ENCODE data around the gene GRIK5.
A peak's percentile ranks its signal among the peaks of the same experiment; 100 is the strongest.

Gene GRIK5

GRCh38 chr19:41951686-41952172 is 118.3 kb downstream of the GRIK5 start (continued):
- no peak for TF ChIP-seq ZNF169 (tag by site-specific recombination; IDR thresholded peaks at IDR 0.05)
- peak; percentile 48; the same call in 1 of the 2 replicates for TF ChIP-seq ZNF391 (tag by site-specific recombination; IDR thresholded peaks at IDR 0.05; ENCODE audit: borderline replicate concordance, low read depth)
- TF ChIP-seq, protein P1, sequence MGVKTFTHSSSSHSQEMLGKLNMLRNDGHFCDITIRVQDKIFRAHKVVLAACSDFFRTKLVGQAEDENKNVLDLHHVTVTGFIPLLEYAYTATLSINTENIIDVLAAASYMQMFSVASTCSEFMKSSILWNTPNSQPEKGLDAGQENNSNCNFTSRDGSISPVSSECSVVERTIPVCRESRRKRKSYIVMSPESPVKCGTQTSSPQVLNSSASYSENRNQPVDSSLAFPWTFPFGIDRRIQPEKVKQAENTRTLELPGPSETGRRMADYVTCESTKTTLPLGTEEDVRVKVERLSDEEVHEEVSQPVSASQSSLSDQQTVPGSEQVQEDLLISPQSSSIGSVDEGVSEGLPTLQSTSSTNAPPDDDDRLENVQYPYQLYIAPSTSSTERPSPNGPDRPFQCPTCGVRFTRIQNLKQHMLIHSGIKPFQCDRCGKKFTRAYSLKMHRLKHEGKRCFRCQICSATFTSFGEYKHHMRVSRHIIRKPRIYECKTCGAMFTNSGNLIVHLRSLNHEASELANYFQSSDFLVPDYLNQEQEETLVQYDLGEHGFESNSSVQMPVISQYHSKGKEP (tag by site-specific recombination; IDR thresholded peaks at IDR 0.05), result no peak
- TF ChIP-seq, protein P2, sequence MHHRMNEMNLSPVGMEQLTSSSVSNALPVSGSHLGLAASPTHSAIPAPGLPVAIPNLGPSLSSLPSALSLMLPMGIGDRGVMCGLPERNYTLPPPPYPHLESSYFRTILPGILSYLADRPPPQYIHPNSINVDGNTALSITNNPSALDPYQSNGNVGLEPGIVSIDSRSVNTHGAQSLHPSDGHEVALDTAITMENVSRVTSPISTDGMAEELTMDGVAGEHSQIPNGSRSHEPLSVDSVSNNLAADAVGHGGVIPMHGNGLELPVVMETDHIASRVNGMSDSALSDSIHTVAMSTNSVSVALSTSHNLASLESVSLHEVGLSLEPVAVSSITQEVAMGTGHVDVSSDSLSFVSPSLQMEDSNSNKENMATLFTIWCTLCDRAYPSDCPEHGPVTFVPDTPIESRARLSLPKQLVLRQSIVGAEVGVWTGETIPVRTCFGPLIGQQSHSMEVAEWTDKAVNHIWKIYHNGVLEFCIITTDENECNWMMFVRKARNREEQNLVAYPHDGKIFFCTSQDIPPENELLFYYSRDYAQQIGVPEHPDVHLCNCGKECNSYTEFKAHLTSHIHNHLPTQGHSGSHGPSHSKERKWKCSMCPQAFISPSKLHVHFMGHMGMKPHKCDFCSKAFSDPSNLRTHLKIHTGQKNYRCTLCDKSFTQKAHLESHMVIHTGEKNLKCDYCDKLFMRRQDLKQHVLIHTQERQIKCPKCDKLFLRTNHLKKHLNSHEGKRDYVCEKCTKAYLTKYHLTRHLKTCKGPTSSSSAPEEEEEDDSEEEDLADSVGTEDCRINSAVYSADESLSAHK (tag by site-specific recombination; IDR thresholded peaks at IDR 0.05), result no peak
- no peak for TF ChIP-seq ZNF837 (tag by site-specific recombination; IDR thresholded peaks at IDR 0.05)
- 0 out of 2 replicates have a peak, but pooled peaks have one; percentile 42 for TF ChIP-seq ZNF561 (tag by site-specific recombination; IDR thresholded peaks at IDR 0.05; ENCODE audit: borderline replicate concordance)
- no peak for TF ChIP-seq ATF2 (tag by site-specific recombination; IDR thresholded peaks at IDR 0.05; ENCODE audit: low read depth)
- TF ChIP-seq ZBTB17 (tag by site-specific recombination; IDR thresholded peaks at IDR 0.05), result peak; percentile 70; the same call in 1 of the 2 replicates
- TF ChIP-seq ZNF600 (tag by site-specific recombination; IDR thresholded peaks at IDR 0.05), result peak; percentile 80
- TF ChIP-seq ZNF621 (tag by site-specific recombination; IDR thresholded peaks at IDR 0.05), result no peak
- TF ChIP-seq KLF17 (tag by site-specific recombination; IDR thresholded peaks at IDR 0.05), result peak; percentile 75
- TF ChIP-seq, protein P3, sequence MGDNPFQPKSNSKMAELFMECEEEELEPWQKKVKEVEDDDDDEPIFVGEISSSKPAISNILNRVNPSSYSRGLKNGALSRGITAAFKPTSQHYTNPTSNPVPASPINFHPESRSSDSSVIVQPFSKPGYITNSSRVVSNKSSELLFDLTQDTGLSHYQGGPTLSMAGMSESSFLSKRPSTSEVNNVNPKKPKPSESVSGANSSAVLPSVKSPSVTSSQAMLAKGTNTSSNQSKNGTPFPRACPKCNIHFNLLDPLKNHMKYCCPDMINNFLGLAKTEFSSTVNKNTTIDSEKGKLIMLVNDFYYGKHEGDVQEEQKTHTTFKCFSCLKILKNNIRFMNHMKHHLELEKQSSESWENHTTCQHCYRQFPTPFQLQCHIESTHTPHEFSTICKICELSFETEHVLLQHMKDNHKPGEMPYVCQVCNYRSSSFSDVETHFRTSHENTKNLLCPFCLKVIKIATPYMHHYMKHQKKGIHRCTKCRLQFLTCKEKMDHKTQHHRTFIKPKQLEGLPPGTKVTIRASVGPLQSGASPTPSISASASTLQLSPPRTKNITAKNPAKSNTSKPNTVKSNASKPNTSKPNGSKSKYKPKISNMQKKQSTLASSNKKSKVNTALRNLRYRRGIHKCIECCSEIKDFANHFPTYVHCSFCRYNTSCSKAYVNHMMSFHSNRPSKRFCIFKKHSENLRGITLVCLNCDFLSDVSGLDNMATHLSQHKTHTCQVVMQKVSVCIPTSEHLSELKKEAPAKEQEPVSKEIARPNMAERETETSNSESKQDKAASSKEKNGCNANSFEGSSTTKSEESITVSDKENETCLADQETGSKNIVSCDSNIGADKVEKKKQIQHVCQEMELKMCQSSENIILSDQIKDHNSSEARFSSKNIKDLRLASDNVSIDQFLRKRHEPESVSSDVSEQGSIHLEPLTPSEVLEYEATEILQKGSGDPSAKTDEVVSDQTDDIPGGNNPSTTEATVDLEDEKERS (tag by site-specific recombination; IDR thresholded peaks at IDR 0.05), result no peak; the same call in 1 of the 2 replicates
- TF ChIP-seq ZBTB21 (tag by site-specific recombination; IDR thresholded peaks at IDR 0.05), result no peak; the same call in 1 of the 2 replicates
- TF ChIP-seq ZNF548 (tag by site-specific recombination; IDR thresholded peaks at IDR 0.05), result no peak
- no peak for TF ChIP-seq REST (tag by site-specific recombination; IDR thresholded peaks at IDR 0.05)
- TF ChIP-seq, protein P4, sequence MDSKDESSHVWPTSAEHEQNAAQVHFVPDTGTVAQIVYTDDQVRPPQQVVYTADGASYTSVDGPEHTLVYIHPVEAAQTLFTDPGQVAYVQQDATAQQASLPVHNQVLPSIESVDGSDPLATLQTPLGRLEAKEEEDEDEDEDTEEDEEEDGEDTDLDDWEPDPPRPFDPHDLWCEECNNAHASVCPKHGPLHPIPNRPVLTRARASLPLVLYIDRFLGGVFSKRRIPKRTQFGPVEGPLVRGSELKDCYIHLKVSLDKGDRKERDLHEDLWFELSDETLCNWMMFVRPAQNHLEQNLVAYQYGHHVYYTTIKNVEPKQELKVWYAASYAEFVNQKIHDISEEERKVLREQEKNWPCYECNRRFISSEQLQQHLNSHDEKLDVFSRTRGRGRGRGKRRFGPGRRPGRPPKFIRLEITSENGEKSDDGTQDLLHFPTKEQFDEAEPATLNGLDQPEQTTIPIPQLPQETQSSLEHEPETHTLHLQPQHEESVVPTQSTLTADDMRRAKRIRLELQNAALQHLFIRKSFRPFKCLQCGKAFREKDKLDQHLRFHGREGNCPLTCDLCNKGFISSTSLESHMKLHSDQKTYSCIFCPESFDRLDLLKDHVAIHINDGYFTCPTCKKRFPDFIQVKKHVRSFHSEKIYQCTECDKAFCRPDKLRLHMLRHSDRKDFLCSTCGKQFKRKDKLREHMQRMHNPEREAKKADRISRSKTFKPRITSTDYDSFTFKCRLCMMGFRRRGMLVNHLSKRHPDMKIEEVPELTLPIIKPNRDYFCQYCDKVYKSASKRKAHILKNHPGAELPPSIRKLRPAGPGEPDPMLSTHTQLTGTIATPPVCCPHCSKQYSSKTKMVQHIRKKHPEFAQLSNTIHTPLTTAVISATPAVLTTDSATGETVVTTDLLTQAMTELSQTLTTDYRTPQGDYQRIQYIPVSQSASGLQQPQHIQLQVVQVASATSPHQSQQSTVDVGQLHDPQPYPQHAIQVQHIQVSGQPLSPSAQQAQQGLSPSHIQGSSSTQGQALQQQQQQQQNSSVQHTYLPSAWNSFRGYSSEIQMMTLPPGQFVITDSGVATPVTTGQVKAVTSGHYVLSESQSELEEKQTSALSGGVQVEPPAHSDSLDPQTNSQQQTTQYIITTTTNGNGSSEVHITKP (tag by site-specific recombination; IDR thresholded peaks at IDR 0.05), result peak; percentile 86
- no peak for TF ChIP-seq ZNF626 (tag by site-specific recombination; IDR thresholded peaks at IDR 0.05)
- no peak for TF ChIP-seq ZNF645 (tag by site-specific recombination; IDR thresholded peaks at IDR 0.05)
- peak; percentile 67 for TF ChIP-seq KLF1 (tag by site-specific recombination; IDR thresholded peaks at IDR 0.05)
- TF ChIP-seq SP7 (tag by site-specific recombination; IDR thresholded peaks at IDR 0.05), result peak; percentile 64; the same call in 1 of the 2 replicates
- TF ChIP-seq ZNF677 (tag by site-specific recombination; IDR thresholded peaks at IDR 0.05), result no peak
